MCF 10A (cell line): ENCODE data around the gene CNGA2. TPM values are rescaled to one million over a fixed set of nuclear protein-coding genes. Genes with fewer than 3 reads are reported as not detected.

Experiments used
- BruUV-seq: library from RNA; stranded (reverse); fragments of 400-500 nt; replicated peaks from 2 replicates; lab custom pipeline; 2021; lab: Mats Ljungman, UMichigan
- CTCF ChIA-PET: fragments of 300-600 bp; sonication (Branson Sonifier 250); formaldehyde crosslinking; extraction: SDS; loops from one replicate; lab custom pipeline; 2021; ENCODE audit warnings: antibody characterized with exemption, inconsistent platforms; lab: Yijun Ruan, JAX
- POLR2A ChIA-PET: fragments of 300-600, 350-650 bp; sonication (Branson Sonifier 250); formaldehyde crosslinking; extraction: SDS; loops from one replicate; lab custom pipeline; 2020; ENCODE audit warnings: antibody characterized with exemption, inconsistent platforms; lab: Yijun Ruan, JAX
- DNase-seq: peaks from one replicate; pipeline ENCODE4 v3.0.0-alpha.2; 2018; ENCODE audit not compliant: unreplicated experiment
- H3K27ac Mint-ChIP-seq: one replicate; pipeline ENCODE4 v1.8.0; 2022; ENCODE audit warnings: mild to moderate bottlenecking, low read depth, mixed read lengths; ENCODE audit not compliant: unreplicated experiment
- H3K27me3 Mint-ChIP-seq: one replicate; pipeline ENCODE4 v1.8.0; 2022; ENCODE audit warnings: mixed read lengths; ENCODE audit not compliant: insufficient read depth, unreplicated experiment
- H3K36me3 Mint-ChIP-seq: one replicate; pipeline ENCODE4 v1.8.0; 2022; ENCODE audit warnings: mild to moderate bottlenecking, moderate library complexity, mixed read lengths; ENCODE audit not compliant: insufficient read depth, unreplicated experiment
- H3K4me1 Mint-ChIP-seq: one replicate; pipeline ENCODE4 v1.8.0; 2022; ENCODE audit warnings: mixed read lengths; ENCODE audit not compliant: insufficient read depth, unreplicated experiment
- H3K4me3 Mint-ChIP-seq: one replicate; pipeline ENCODE4 v1.8.0; 2022; ENCODE audit warnings: mild to moderate bottlenecking, moderate library complexity, mixed read lengths; ENCODE audit not compliant: unreplicated experiment
- H3K9me3 Mint-ChIP-seq: one replicate; pipeline ENCODE4 v1.8.0; 2022; ENCODE audit warnings: mixed read lengths; ENCODE audit not compliant: unreplicated experiment
- CTCF ChIP-seq: fragments of 200-600 bp; IDR thresholded peaks from one replicate; pipeline ENCODE4 v1.8.0; 2022; ENCODE audit warnings: antibody characterized with exemption, mild to moderate bottlenecking; ENCODE audit not compliant: unreplicated experiment
- intact Hi-C: fragments of 100-400 bp; cut with micrococcal nuclease; formaldehyde crosslinking; loops from 2 replicates; pipeline ENCODE4 v1.14.1; 2022
- total RNA-seq: library from RNA; stranded (reverse); gene quantifications from 2 replicates; pipeline ENCODE4 v1.2.3, GENCODE V29; 2022

CNGA2 gene
- total RNA-seq, 1 experiment from 2014 or later, result not detected

DNA sequence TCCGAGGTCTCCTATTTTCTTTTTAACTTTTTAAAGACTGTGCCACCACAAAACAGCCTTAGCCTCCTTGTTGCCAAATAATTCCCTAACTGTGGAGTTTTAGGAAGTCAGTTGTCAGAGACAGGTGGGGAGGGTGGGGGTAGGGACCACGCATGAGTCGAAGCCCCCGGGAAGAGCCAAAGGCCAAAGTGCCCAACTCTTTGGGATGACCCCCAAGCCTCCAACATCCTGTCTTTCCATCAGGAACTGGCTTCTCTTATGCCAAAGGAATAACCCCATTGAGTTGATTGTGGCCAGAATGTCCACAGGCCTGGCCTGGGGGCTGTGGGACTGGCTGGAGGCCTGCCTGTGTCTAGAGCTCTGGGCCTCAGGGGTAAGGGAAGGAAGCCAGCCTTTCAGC, 33.5 kb upstream of the CNGA2 start:
- Mint-ChIP-seq H3K36me3 (peaks cover 6% of the 10 kb centered on the region), H3K27me3 (no peaks in the 10 kb centered on the region), H3K9me3 (no peaks in the 10 kb centered on the region), H3K27ac (no peak overlapping the region), H3K4me1 (no peaks in the 10 kb centered on the region), H3K4me3 (no peak overlapping the region)
- no peak for DNase-seq
- no peak for TF ChIP-seq CTCF
- no TSS peak for BruUV-seq
- POLR2A ChIA-PET, result no interaction called here
- intact Hi-C loops, result no loop called here
- CTCF ChIA-PET, result no interaction called here

DNA sequence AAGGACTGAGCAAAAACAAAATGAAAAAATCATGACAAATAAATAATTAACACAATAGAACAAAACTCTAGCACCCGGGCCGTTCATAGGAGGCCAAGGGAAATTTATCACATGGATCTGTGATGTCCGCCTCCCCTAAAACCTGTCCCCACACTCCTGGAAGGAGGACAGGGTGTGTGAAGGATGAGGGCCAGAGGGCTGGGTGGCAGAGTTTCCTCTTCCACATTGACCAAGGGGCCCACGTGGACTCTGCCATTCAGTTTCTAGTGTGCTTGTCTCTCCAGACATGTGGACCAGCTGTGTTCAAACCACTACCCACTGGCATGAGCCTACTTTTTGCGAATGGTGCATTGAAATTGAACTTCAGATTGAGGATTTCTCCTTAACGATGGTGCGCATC, 33.0 kb upstream of the CNGA2 start:
- H3K4me3 Mint-ChIP-seq, result no peak overlapping the region
- no TSS peak for BruUV-seq

DNA sequence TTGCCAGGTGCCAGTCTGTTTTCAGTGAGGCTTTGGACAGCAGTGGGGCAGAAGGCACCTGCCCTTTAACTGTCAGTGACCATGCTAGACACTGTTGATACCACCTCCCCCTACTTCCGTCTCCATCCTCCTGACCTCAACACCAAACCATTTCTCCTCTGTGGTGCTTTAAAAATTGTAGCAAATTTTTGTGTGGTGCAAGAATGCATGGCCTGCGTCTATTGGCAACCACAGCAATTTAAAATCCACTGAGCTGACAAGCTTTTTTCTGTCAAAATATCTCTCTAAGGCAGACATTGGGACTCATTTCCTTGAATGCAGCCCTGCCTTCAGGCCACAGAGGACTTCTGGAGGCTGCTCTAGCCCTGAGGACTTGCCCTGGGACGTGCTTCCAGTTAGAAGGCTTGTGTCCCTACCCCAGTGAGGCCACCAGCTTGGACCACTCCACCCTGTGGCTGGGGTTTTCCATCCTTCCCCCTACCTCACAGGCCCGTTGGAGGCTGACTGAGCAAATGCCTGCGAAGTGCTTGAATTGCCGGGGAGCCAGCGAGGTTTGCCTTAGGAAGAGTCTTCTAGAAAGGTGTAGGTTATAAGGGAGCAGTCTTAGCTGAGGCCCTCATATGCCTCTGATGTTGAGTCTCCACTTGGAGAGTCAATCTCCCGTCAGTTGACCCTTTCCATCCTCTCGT, 32.4 kb upstream of the CNGA2 start:
- no peak for TF ChIP-seq CTCF
- H3K4me3 Mint-ChIP-seq, result no peak overlapping the region
- intact Hi-C loops, result no loop called here
- no peaks in the 10 kb centered on the region for H3K9me3 Mint-ChIP-seq
- H3K36me3 Mint-ChIP-seq, result no peaks in the 10 kb centered on the region
- CTCF ChIA-PET, result no interaction called here
- DNase-seq, result no peak
- H3K4me1 Mint-ChIP-seq, result no peaks in the 10 kb centered on the region
- POLR2A ChIA-PET, result no interaction called here
- H3K27ac Mint-ChIP-seq, result no peak overlapping the region
- no peaks in the 10 kb centered on the region for H3K27me3 Mint-ChIP-seq
- BruUV-seq, result no TSS peak

More for the DNA sequence above, 33.0 kb upstream of the CNGA2 start:
- Mint-ChIP-seq H3K36me3 (peaks cover 3% of the 10 kb centered on the region), H3K4me1 (no peaks in the 10 kb centered on the region), H3K27me3 (no peaks in the 10 kb centered on the region), H3K27ac (no peak overlapping the region), H3K9me3 (no peaks in the 10 kb centered on the region)
- ChIA-PET CTCF (no interaction called here), POLR2A (no interaction called here)
- no peak for TF ChIP-seq CTCF
- no peak for DNase-seq
- intact Hi-C loops, result no loop called here

DNA sequence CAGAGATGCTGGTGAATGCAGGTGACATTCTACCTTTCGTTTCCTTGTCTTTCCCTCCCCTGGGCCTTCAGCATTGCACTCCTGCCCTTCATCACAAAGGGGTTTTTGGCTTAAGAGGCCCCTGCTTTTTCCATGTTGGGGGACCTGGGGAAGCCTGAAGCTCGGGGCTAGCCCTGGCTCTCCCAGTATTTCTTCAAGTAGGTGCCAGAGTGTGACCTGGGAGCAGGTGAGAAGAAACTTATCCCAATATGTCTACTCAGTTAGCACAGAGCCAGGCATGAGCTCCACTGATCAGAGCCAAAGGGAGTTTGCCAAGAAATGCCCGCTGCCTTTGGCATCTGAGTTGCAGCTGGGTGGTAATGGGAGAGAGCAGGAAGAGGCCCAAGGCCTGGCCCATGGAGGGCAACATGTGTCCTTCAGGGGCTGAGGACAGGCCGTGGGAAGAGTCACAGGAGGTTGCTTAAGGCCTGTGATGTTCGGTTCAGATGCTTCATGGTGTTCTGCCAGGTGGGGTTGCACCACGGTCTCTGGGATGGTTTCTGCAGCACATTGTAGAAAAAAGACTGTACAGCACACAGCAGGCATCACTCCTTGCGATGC, 31.7 kb upstream of the CNGA2 start:
- intact Hi-C loops, result no loop called here
- no peaks in the 10 kb centered on the region for H3K27me3 Mint-ChIP-seq
- ChIA-PET POLR2A (no interaction called here), CTCF (no interaction called here)
- BruUV-seq, result no TSS peak
- no peaks in the 10 kb centered on the region for H3K36me3 Mint-ChIP-seq
- TF ChIP-seq CTCF, result no peak
- DNase-seq, result no peak
- no peaks in the 10 kb centered on the region for H3K9me3 Mint-ChIP-seq
- H3K27ac Mint-ChIP-seq, result no peak overlapping the region
- no peak overlapping the region for H3K4me3 Mint-ChIP-seq
- H3K4me1 Mint-ChIP-seq, result no peaks in the 10 kb centered on the region
